Hematopoietic multipotent progenitor cell treated with erythropoietin and hydrocortisone succinate and interleukin-3 and kit ligand, for 4 days (in vitro differentiated cells): ENCODE measurements around the gene PDLIM1.

Source experiments
- DNase-seq: peaks from one replicate; pipeline ENCODE4 v3.0.0-alpha.2; 2015

Gene PDLIM1

GRCh38 chr10:95196046-95196445 lies 94.8 kb downstream of the PDLIM1 start:
- DNase-seq: no peak

- no peak for DNase-seq
Observed at GRCh38 chr10:95193944-95194343, 96.9 kb downstream of the PDLIM1 start, which contains the start of gene ACSM6. ACSM6 (plus strand) TSS chr10:95194238; CDS start chr10:95194486, 248 bp downstream.

GRCh38 chr10:95188593-95188992 lies 102.2 kb downstream of the PDLIM1 start:
- DNase-seq: no peak

- no peak for DNase-seq
Observed at GRCh38 chr10:95187617-95188016, 103.2 kb downstream of the PDLIM1 start.
